ENCODE data around the gene ZNF75A. TPM values are rescaled to one million over a fixed set of nuclear protein-coding genes. Genes with fewer than 3 reads are reported as not detected.

The ZNF75A gene
- total RNA-seq, 1 donor from 2014 or later = 8.3 TPM

- Histone ChIP-seq H3K9me3 (peaks cover 71 to 84% of the 10 kb centered on the region in 2 donors), H3K4me3 (no peak overlapping the region), H3K27ac (no peak overlapping the region)
Observed at GRCh38 chr16:3321816-3322215, 16.5 kb downstream of the ZNF75A start.

GRCh38 chr16:3327514-3327913 is 22.2 kb downstream of the ZNF75A start:
- H3K4me1 ChIP-seq = no peaks in the 10 kb centered on the region
- no peaks in the 10 kb centered on the region for H3K27me3 ChIP-seq
- intact Hi-C loops (cut with DNase I) = no loop called here
- no peak overlapping the region for H3K4me3 ChIP-seq
- H3K27ac ChIP-seq = no peak overlapping the region
- TF ChIP-seq CTCF (IDR thresholded peaks at IDR 0.05) = no peak
- DNase-seq (ENCODE audit: low spot score in 2 of 2) = no peak
- no peaks in the 10 kb centered on the region for H3K36me3 ChIP-seq
- H3K9me3 ChIP-seq = peaks cover 18 to 36% of the 10 kb centered on the region in 2 donors

More at GRCh38 chr16:3321816-3322215, 16.5 kb downstream of the ZNF75A start:
- no peaks in the 10 kb centered on the region for H3K27me3 ChIP-seq
- no peak for TF ChIP-seq CTCF (IDR thresholded peaks at IDR 0.05)
- H3K4me1 ChIP-seq = no peaks in the 10 kb centered on the region
- no peak for DNase-seq (ENCODE audit: low spot score in 2 of 2)
- peaks cover 12 to 28% of the 10 kb centered on the region in 2 donors for H3K36me3 ChIP-seq
- intact Hi-C loops (cut with DNase I) = no loop called here

- Histone ChIP-seq H3K4me1 (no peaks in the 10 kb centered on the region), H3K4me3 (no peak overlapping the region), H3K9me3 (peaks cover 12 to 30% of the 10 kb centered on the region in 2 donors), H3K27me3 (no peaks in the 10 kb centered on the region), H3K36me3 (no peaks in the 10 kb centered on the region), H3K27ac (no peak overlapping the region)
- no peak for DNase-seq (ENCODE audit: low spot score in 2 of 2)
- intact Hi-C loops (cut with DNase I) = no loop called here
- no peak for TF ChIP-seq CTCF (IDR thresholded peaks at IDR 0.05)
Observed at GRCh38 chr16:3328104-3328503, 22.8 kb downstream of the ZNF75A start.

- peaks cover 6 to 27% of the 10 kb centered on the region in 2 donors for H3K9me3 ChIP-seq
- intact Hi-C loops (cut with DNase I) = no loop called here
- H3K36me3 ChIP-seq = no peaks in the 10 kb centered on the region
- no peak for TF ChIP-seq CTCF (IDR thresholded peaks at IDR 0.05)
- H3K27me3 ChIP-seq = no peaks in the 10 kb centered on the region
- DNase-seq (ENCODE audit: low spot score in 2 of 2) = no peak
- no peak overlapping the region for H3K27ac ChIP-seq
- no peak overlapping the region for H3K4me3 ChIP-seq
- no peaks in the 10 kb centered on the region for H3K4me1 ChIP-seq
Observed at GRCh38 chr16:3328643-3329042, 23.3 kb downstream of the ZNF75A start.

- DNase-seq (ENCODE audit: low spot score in 2 of 2) = no peak
- no peak overlapping the region for H3K4me3 ChIP-seq
- TF ChIP-seq CTCF (IDR thresholded peaks at IDR 0.05) = no peak
- H3K27me3 ChIP-seq = no peaks in the 10 kb centered on the region
- H3K27ac ChIP-seq = no peak overlapping the region
- no peaks in the 10 kb centered on the region for H3K36me3 ChIP-seq
- no peaks in the 10 kb centered on the region for H3K9me3 ChIP-seq
- H3K4me1 ChIP-seq = no peaks in the 10 kb centered on the region
- intact Hi-C loops (cut with DNase I) = no loop called here
Observed at GRCh38 chr16:3346041-3346440, 40.7 kb downstream of the ZNF75A start.

- intact Hi-C loops (cut with DNase I) = no loop called here
- DNase-seq (ENCODE audit: low spot score in 2 of 2) = no peak
- Histone ChIP-seq H3K9me3 (no peaks in the 10 kb centered on the region), H3K27me3 (no peaks in the 10 kb centered on the region), H3K27ac (no peak overlapping the region), H3K4me1 (no peaks in the 10 kb centered on the region), H3K4me3 (no peak overlapping the region), H3K36me3 (no peaks in the 10 kb centered on the region)
- TF ChIP-seq CTCF (IDR thresholded peaks at IDR 0.05) = no peak
Observed at GRCh38 chr16:3347586-3347985, 42.3 kb downstream of the ZNF75A start.

Measured in ascending aorta (tissue), 2 donors.